Ishikawa (cell line): ENCODE measurements around the gene CAND1.

Experiments
- CEBPB ChIP-seq: IDR thresholded peaks from 2 replicates; pipeline ENCODE4 v1.6.1; 2012
- CREB1 ChIP-seq: IDR thresholded peaks from 2 replicates; pipeline ENCODE4 v1.6.1; 2012; ENCODE audit warnings: low read depth
- EP300 ChIP-seq: IDR thresholded peaks from 2 replicates; pipeline ENCODE4 v1.6.1; 2012; ENCODE audit warnings: borderline replicate concordance
- FOXM1 ChIP-seq: IDR thresholded peaks from 2 replicates; pipeline ENCODE4 v1.6.1; 2012; ENCODE audit warnings: low read depth, borderline replicate concordance
- MAX ChIP-seq: IDR thresholded peaks from 2 replicates; pipeline ENCODE4 v1.6.1; 2012
- NFIC ChIP-seq: IDR thresholded peaks from 2 replicates; pipeline ENCODE4 v1.6.1; 2012
- RAD21 ChIP-seq: IDR thresholded peaks from 2 replicates; pipeline ENCODE4 v1.6.1; 2012; ENCODE audit warnings: low read depth
- REST ChIP-seq: IDR thresholded peaks from 2 replicates; pipeline ENCODE4 v1.6.1; 2012; ENCODE audit warnings: low read depth, mild to moderate bottlenecking
- TAF1 ChIP-seq: IDR thresholded peaks from 2 replicates; pipeline ENCODE4 v1.6.1; 2012; ENCODE audit warnings: low read depth, mild to moderate bottlenecking
- TCF12 ChIP-seq: IDR thresholded peaks from 2 replicates; pipeline ENCODE4 v1.6.1; 2012; ENCODE audit warnings: low read depth
- YY1 ChIP-seq: IDR thresholded peaks from 2 replicates; pipeline ENCODE4 v1.6.1; 2012; ENCODE audit warnings: low read depth
- ZBTB7A ChIP-seq: IDR thresholded peaks from 2 replicates; pipeline ENCODE4 v1.6.1; 2012; ENCODE audit warnings: low read depth

GRCh38 chr12:67320614-67321295 lies 51.6 kb downstream of the CAND1 start:
- TF ChIP-seq REST (no peak), FOXM1 (no peak), NFIC (no peak), CREB1 (no peak), TAF1 (no peak), RAD21 (no peak), CEBPB (no peak), MAX (no peak), YY1 (no peak), ZBTB7A (no peak), TCF12 (no peak), EP300 (no peak)
